Fibroblast of villous mesenchyme (primary cell): ENCODE measurements around the gene SATB1. TPM values are rescaled to one million over a fixed set of nuclear protein-coding genes. Genes with fewer than 3 reads are reported as not detected.

Experiments
- DNase-seq: peaks from one replicate; pipeline ENCODE4 v3.0.0-alpha.2; 2010; ENCODE audit warnings: low read depth
- H3K4me3 ChIP-seq: 2 replicates; pipeline ENCODE4 v1.5.1; 2011; ENCODE audit warnings: low read depth, mild to moderate bottlenecking, low read length
- total RNA-seq: library from RNA; depleted of rRNA; stranded (reverse); fragments of >200 nt; gene quantifications from 2 replicates; pipeline ENCODE4 v1.2.3, GENCODE V29; 2012
- TF ChIP-seq, protein P1 (sequence below): IDR thresholded peaks from 2 replicates; pipeline ENCODE4 v1.5.1; 2012; ENCODE audit warnings: low read depth, mild to moderate bottlenecking, low read length; ENCODE audit not compliant: insufficient read depth

SATB1 gene
- total RNA-seq, 1 donor = 17.7 TPM

DNA sequence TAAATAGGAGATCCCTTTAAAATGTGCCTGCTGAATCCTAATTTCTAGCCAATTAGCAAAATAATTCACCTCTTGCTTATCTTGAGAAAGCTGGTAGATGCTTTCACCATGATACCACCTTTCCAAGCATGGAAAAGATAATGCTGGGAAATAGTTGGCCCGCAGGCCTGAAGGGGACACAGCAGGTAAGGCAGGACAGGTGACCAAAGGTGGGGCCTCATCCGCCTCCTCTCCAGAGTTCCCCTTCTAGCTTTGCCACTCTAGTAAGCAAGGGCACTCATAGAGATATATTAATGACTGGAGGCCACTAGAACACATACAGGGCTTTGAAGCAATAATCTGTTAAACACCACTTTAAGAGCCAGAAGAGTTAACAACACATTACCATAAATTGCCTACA is 45.5 kb downstream of the SATB1 start:
- DNase-seq = no peak
- TF ChIP-seq, protein P1, sequence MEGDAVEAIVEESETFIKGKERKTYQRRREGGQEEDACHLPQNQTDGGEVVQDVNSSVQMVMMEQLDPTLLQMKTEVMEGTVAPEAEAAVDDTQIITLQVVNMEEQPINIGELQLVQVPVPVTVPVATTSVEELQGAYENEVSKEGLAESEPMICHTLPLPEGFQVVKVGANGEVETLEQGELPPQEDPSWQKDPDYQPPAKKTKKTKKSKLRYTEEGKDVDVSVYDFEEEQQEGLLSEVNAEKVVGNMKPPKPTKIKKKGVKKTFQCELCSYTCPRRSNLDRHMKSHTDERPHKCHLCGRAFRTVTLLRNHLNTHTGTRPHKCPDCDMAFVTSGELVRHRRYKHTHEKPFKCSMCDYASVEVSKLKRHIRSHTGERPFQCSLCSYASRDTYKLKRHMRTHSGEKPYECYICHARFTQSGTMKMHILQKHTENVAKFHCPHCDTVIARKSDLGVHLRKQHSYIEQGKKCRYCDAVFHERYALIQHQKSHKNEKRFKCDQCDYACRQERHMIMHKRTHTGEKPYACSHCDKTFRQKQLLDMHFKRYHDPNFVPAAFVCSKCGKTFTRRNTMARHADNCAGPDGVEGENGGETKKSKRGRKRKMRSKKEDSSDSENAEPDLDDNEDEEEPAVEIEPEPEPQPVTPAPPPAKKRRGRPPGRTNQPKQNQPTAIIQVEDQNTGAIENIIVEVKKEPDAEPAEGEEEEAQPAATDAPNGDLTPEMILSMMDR = no peak
- no peak overlapping the region for H3K4me3 ChIP-seq

DNA sequence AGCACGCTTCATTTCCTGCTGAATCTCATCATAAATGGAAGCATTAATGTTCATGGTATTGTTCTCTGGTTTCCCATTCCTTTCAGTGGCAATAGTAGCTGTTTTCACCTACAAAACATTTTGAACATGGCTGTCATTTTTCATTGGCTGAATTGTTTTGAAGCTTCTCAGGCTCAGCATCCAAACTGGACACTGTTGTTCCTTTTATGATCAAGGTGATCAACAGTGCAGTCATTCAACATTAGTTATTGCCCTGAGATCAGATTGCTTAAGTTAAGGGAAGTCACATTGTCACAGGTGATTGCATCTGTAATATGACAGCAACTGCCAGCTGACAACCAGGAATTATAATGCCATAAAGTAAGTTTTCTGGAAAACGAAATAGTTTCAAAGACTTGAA is 46.9 kb downstream of the SATB1 start:
- no peak overlapping the region for H3K4me3 ChIP-seq
- DNase-seq = no peak
- TF ChIP-seq, protein P1 = no peak

DNA sequence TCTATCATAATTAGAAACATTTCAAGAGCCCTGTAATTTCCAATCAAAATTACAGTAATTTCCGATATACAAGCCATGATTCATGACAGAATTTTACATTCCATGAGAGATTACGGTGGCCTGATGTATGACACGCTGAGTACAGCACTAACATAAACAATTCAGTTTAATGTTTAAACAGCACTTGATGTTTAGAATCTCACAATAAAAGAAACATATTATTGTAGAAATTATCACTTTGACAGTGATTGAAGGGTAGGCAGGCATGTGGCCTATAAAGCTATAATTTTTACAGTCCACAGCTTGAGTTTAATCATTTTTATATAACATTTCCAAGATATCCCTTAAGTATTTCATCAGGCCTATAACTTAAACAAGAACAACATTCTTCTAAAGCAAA is 48.5 kb downstream of the SATB1 start:
- no peak for DNase-seq
- TF ChIP-seq, protein P1 = no peak
- no peak overlapping the region for H3K4me3 ChIP-seq

DNA sequence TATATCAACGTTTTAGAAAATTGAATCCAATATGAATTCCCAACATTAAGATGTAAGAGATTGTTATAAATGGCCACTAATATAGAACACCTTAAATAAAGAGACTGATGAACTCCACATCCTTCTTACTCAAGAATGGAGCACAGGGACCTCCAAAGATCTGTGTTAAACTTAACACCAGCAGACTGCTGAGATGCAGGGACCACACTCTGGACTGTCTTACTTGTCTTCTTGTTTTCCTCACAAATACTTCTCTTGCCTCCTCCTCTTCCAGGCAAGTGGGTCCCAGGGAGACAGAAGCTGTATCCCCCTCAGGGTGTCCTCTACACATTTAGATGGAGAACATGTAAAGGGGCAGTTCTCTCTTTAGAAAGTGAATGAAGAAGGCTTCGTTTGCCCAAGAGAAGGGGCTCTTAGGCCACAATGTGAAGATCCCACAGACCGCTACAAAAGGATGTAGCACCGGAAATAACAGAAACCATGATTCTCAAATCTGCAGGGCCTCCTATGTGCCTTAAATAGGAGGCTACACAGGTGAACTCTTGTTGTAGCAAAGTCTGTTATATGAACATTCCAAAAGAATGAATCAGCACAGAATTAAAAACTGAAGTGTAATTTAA is 52.2 kb downstream of the SATB1 start:
- TF ChIP-seq, protein P1 = no peak

GRCh38 chr3:18370672-18371071 is 54.5 kb downstream of the SATB1 start:
- TF ChIP-seq, protein P1 = no peak
- no peak overlapping the region for H3K4me3 ChIP-seq
- DNase-seq = no peak

More for the DNA sequence above, 52.2 kb downstream of the SATB1 start:
- DNase-seq = no peak
- no peak overlapping the region for H3K4me3 ChIP-seq

- H3K4me3 ChIP-seq = no peak overlapping the region
- no peak for DNase-seq
- TF ChIP-seq, protein P1 = no peak
Observed at GRCh38 chr3:18369551-18370185, 55.5 kb downstream of the SATB1 start.
